HEK293 (cell line): Measurements from ENCODE around the gene TMPRSS7.

Experiments
- CTCF ChIA-PET: fragments of 350-600 bp; formaldehyde crosslinking; extraction: SDS; loops from one replicate; lab custom pipeline; 2021; ENCODE audit warnings: antibody characterized with exemption; lab: Yijun Ruan, JAX
- POLR2A ChIA-PET: fragments of 300-600 bp; formaldehyde crosslinking; extraction: SDS; loops from one replicate; lab custom pipeline; 2020; ENCODE audit warnings: antibody characterized with exemption, inconsistent platforms; lab: Yijun Ruan, JAX
- H3K27ac ChIP-seq: fragments of 200-500 bp; sonication (Bioruptor generic); 2 replicates; pipeline ENCODE4 v1.5.1; 2014; ENCODE audit warnings: low read depth, low read length, control low read depth, inconsistent platforms; ENCODE audit errors: extremely low read depth
- H3K36me3 ChIP-seq, 2 experiments: fragments of 200-500 bp in 1 of 2; sonication (Bioruptor generic) in 1 of 2; 1 replicate in 1 of 2; 2 replicates in 1 of 2; pipeline ENCODE4 v1.5.1; 2014 to 2017; ENCODE audit warnings: inconsistent platforms in 2 of 2, low read length in 2 of 2; ENCODE audit not compliant: control insufficient read depth in 2 of 2, insufficient read depth in 1 of 2
- H3K4me1 ChIP-seq: fragments of 200-500 bp; sonication (Bioruptor generic); 2 replicates; pipeline ENCODE4 v1.5.1; 2014; ENCODE audit warnings: mild to moderate bottlenecking, low read length, inconsistent platforms; ENCODE audit not compliant: control insufficient read depth, insufficient read depth
- H3K4me3 ChIP-seq: 2 replicates; pipeline ENCODE4 v1.5.1; 2011; ENCODE audit warnings: low read depth, mild to moderate bottlenecking, control low read depth, low read length, moderate library complexity
- H3K9me3 ChIP-seq: fragments of 200-500 bp; sonication (Bioruptor generic); 2 replicates; pipeline ENCODE4 v1.5.1; 2014; ENCODE audit warnings: low read depth, low read length, inconsistent platforms; ENCODE audit not compliant: control insufficient read depth, insufficient read depth
- BCL11A ChIP-seq: fragments of 450-650 bp; formaldehyde crosslinking; IDR thresholded peaks from 2 replicates; pipeline ENCODE4 v1.5.1; 2016; ENCODE audit warnings: low read depth, missing biosample characterization, missing genetic modification characterization
- KLF8 ChIP-seq: fragments of 450-650 bp; formaldehyde crosslinking; IDR thresholded peaks from 2 replicates; pipeline ENCODE4 v1.5.1; 2016; ENCODE audit warnings: missing biosample characterization, missing genetic modification characterization
- OSR2 ChIP-seq: fragments of 450-650 bp; formaldehyde crosslinking; IDR thresholded peaks from 2 replicates; pipeline ENCODE4 v1.5.1; 2016; ENCODE audit warnings: missing biosample characterization, missing genetic modification characterization
- PRDM6 ChIP-seq: fragments of 450-650 bp; formaldehyde crosslinking; IDR thresholded peaks from 2 replicates; pipeline ENCODE4 v1.5.1; 2017; ENCODE audit warnings: missing biosample characterization, missing genetic modification characterization
- SCRT2 ChIP-seq: fragments of 450-650 bp; formaldehyde crosslinking; IDR thresholded peaks from 2 replicates; pipeline ENCODE4 v1.5.1; 2016; ENCODE audit warnings: missing biosample characterization, missing genetic modification characterization
- SP2 ChIP-seq: fragments of 450-650 bp; formaldehyde crosslinking; IDR thresholded peaks from 2 replicates; pipeline ENCODE4 v1.5.1; 2016; ENCODE audit warnings: missing biosample characterization, missing genetic modification characterization
- TCF7L2 ChIP-seq: IDR thresholded peaks from 2 replicates; pipeline ENCODE4 v1.6.1; 2011; ENCODE audit warnings: low read depth, mild to moderate bottlenecking, inconsistent platforms, low read length, moderate library complexity, borderline replicate concordance
- YY1 ChIP-seq: fragments of 450-650 bp; formaldehyde crosslinking; IDR thresholded peaks from 2 replicates; pipeline ENCODE4 v1.5.1; 2018; ENCODE audit warnings: missing biosample characterization, missing genetic modification characterization
- YY2 ChIP-seq: fragments of 450-650 bp; formaldehyde crosslinking; IDR thresholded peaks from 2 replicates; pipeline ENCODE4 v1.5.1; 2016; ENCODE audit warnings: missing biosample characterization, missing genetic modification characterization
- ZBTB17 ChIP-seq: fragments of 450-650 bp; formaldehyde crosslinking; IDR thresholded peaks from 2 replicates; pipeline ENCODE4 v1.5.1; 2016; ENCODE audit warnings: missing biosample characterization, missing genetic modification characterization
- ZBTB7A ChIP-seq: fragments of 450-650 bp; formaldehyde crosslinking; IDR thresholded peaks from 2 replicates; pipeline ENCODE4 v1.5.1; 2016; ENCODE audit warnings: low read depth, missing biosample characterization, missing genetic modification characterization
- ZFHX2 ChIP-seq: fragments of 450-650 bp; formaldehyde crosslinking; conservative IDR thresholded peaks from 2 replicates; pipeline ENCODE4 v1.5.1; 2016; ENCODE audit warnings: missing biosample characterization, missing genetic modification characterization
- ZNF140 ChIP-seq: fragments of 450-650 bp; formaldehyde crosslinking; IDR thresholded peaks from 2 replicates; pipeline ENCODE4 v1.5.1; 2016; ENCODE audit warnings: missing biosample characterization, missing genetic modification characterization
- ZNF174 ChIP-seq: fragments of 450-650 bp; formaldehyde crosslinking; IDR thresholded peaks from 2 replicates; pipeline ENCODE4 v1.5.0; 2017; ENCODE audit warnings: missing biosample characterization, mild to moderate bottlenecking, missing genetic modification characterization
- ZNF23 ChIP-seq: fragments of 450-650 bp; formaldehyde crosslinking; IDR thresholded peaks from 2 replicates; pipeline ENCODE4 v1.5.1; 2016; ENCODE audit warnings: missing biosample characterization, missing genetic modification characterization, borderline replicate concordance
- ZNF24 ChIP-seq: fragments of 450-650 bp; formaldehyde crosslinking; IDR thresholded peaks from 2 replicates; pipeline ENCODE4 v1.5.1; 2016; ENCODE audit warnings: missing biosample characterization, missing genetic modification characterization
- ZNF274 ChIP-seq, 2 experiments: fragments of 200-500 bp in 1 of 2; fragments of 450-650 bp in 1 of 2; sonication (Bioruptor generic) in 1 of 2; formaldehyde crosslinking in 1 of 2; IDR thresholded peaks; 2 replicates each; pipeline versions ENCODE4 v1.5.1 to v1.6.1; 2014 to 2016; ENCODE audit warnings: borderline replicate concordance in 1 of 2, inconsistent platforms in 1 of 2, low read length in 1 of 2, missing biosample characterization in 1 of 2, missing genetic modification characterization in 1 of 2
- ZNF426 ChIP-seq: fragments of 450-650 bp; formaldehyde crosslinking; IDR thresholded peaks from 2 replicates; pipeline ENCODE4 v1.5.1; 2017; ENCODE audit warnings: missing biosample characterization, missing genetic modification characterization, mild to moderate bottlenecking, inconsistent platforms, moderate library complexity
- ZNF449 ChIP-seq: fragments of 450-650 bp; formaldehyde crosslinking; IDR thresholded peaks from 2 replicates; pipeline ENCODE4 v1.5.1; 2017; ENCODE audit warnings: missing biosample characterization, mild to moderate bottlenecking, missing genetic modification characterization, moderate library complexity
- ZNF473 ChIP-seq: fragments of 450-650 bp; formaldehyde crosslinking; IDR thresholded peaks from 2 replicates; pipeline ENCODE4 v1.5.1; 2017; ENCODE audit warnings: missing biosample characterization, missing genetic modification characterization
- ZNF561 ChIP-seq: fragments of 450-650 bp; IDR thresholded peaks from 2 replicates; pipeline ENCODE4 v1.5.1; 2018; ENCODE audit warnings: missing biosample characterization, missing genetic modification characterization, borderline replicate concordance
- ZNF621 ChIP-seq: fragments of 450-650 bp; formaldehyde crosslinking; IDR thresholded peaks from 2 replicates; pipeline ENCODE4 v1.5.1; 2017; ENCODE audit warnings: missing biosample characterization, missing genetic modification characterization
- ZNF623 ChIP-seq: fragments of 450-650 bp; formaldehyde crosslinking; IDR thresholded peaks from 2 replicates; pipeline ENCODE4 v1.5.1; 2016; ENCODE audit warnings: missing biosample characterization, missing genetic modification characterization
- ZNF626 ChIP-seq: fragments of 450-650 bp; sonication (Bioruptor Pico); formaldehyde crosslinking; IDR thresholded peaks from 2 replicates; pipeline ENCODE4 v1.5.1; 2018; ENCODE audit warnings: missing biosample characterization, missing genetic modification characterization, inconsistent platforms
- ZNF692 ChIP-seq: fragments of 450-650 bp; formaldehyde crosslinking; IDR thresholded peaks from 2 replicates; pipeline ENCODE4 v1.5.1; 2016; ENCODE audit warnings: missing biosample characterization, missing genetic modification characterization
- ZNF843 ChIP-seq: fragments of 450-650 bp; formaldehyde crosslinking; IDR thresholded peaks from 2 replicates; pipeline ENCODE4 v1.5.1; 2016; ENCODE audit warnings: missing biosample characterization, missing genetic modification characterization
- ZSCAN30 ChIP-seq: fragments of 450-650 bp; IDR thresholded peaks from 2 replicates; pipeline ENCODE4 v1.5.1; 2018; ENCODE audit warnings: missing biosample characterization, mild to moderate bottlenecking, missing genetic modification characterization, moderate library complexity

The TMPRSS7 gene

GRCh38 chr3:112114576-112115160 is 80.1 kb downstream of the TMPRSS7 start:
- no peak overlapping the region for H3K4me3 ChIP-seq
- POLR2A ChIA-PET, result interaction anchor here (1.0 kb wide), 1 partner anchor 23 kb away, joined by 3 read pairs; no protein-coding TSS in a partner anchor
- no peaks in the 10 kb centered on the region for H3K4me1 ChIP-seq
- TF ChIP-seq SP2 (tag by site-specific recombination), result no peak
- no peak for TF ChIP-seq ZNF623 (tag by site-specific recombination)
- TF ChIP-seq ZNF692 (tag by site-specific recombination), result no peak
- no peak for TF ChIP-seq ZNF24 (tag by site-specific recombination)
- TF ChIP-seq TCF7L2, result no peak
- TF ChIP-seq ZNF843 (tag by site-specific recombination), result no peak
- TF ChIP-seq BCL11A (tag by site-specific recombination), result no peak
- no peak for TF ChIP-seq KLF8 (tag by site-specific recombination)
- TF ChIP-seq OSR2 (tag by site-specific recombination), result no peak
- no peak for TF ChIP-seq SCRT2 (tag by site-specific recombination)
- TF ChIP-seq ZNF449 (tag by site-specific recombination), result no peak
- no peak for TF ChIP-seq ZNF621 (tag by site-specific recombination)
- no peak for TF ChIP-seq ZNF473 (tag by site-specific recombination)
- no peak for TF ChIP-seq ZNF140 (tag by site-specific recombination)
- TF ChIP-seq ZBTB7A (tag by site-specific recombination), result no peak
- no peak for TF ChIP-seq ZNF626 (tag by site-specific recombination)
- no peak for TF ChIP-seq ZNF23 (tag by site-specific recombination)
- TF ChIP-seq ZNF174, result no peak
- CTCF ChIA-PET, result no interaction called here
- peaks cover 0 to 69% of the 10 kb centered on the region in 2 experiments; a peak in 2 of 3 replicates for H3K36me3 ChIP-seq
- no peaks in the 10 kb centered on the region for H3K9me3 ChIP-seq
- no peak overlapping the region for H3K27ac ChIP-seq

- Histone ChIP-seq H3K9me3 (no peaks in the 10 kb centered on the region), H3K27ac (no peak overlapping the region), H3K36me3 (peaks cover 0 to 73% of the 10 kb centered on the region in 2 experiments; a peak in 2 of 3 replicates), H3K4me1 (no peaks in the 10 kb centered on the region), H3K4me3 (no peak overlapping the region)
- TF ChIP-seq ZSCAN30 (tag by site-specific recombination) (no peak), PRDM6 (tag by site-specific recombination) (no peak), ZNF274 (IDR thresholded peaks at IDR 0.05; ENCODE audit: low read length) (no peak), ZNF274 (tag by site-specific recombination; IDR thresholded peaks at IDR 0.05; ENCODE audit: borderline replicate concordance) (no peak), ZNF426 (no peak), ZNF561 (tag by site-specific recombination) (no peak), ZFHX2 (tag by site-specific recombination) (no peak), YY2 (tag by site-specific recombination) (no peak), ZNF449 (tag by site-specific recombination) (no peak), ZBTB17 (tag by site-specific recombination) (no peak), YY1 (tag by site-specific recombination) (no peak)
- ChIA-PET CTCF (no interaction called here), POLR2A (no interaction called here)
Measured at GRCh38 chr3:112115161-112115739, 80.7 kb downstream of the TMPRSS7 start.
